CD14-positive monocyte (primary cell): ENCODE measurements around the gene CXXC5. TPM values are rescaled to one million over a fixed set of nuclear protein-coding genes. Genes with fewer than 3 reads are reported as not detected.
A peak's percentile ranks its signal among the peaks of the same experiment; 100 is the strongest.
"Not testable (repeated sequence)": the region's sequence is repeated elsewhere in the genome, so short reads cannot be mapped to it uniquely, and the experiment has no call there.

Source experiments
- DNase-seq, 3 donors: peaks; one replicate each; pipeline ENCODE4 v3.0.0-alpha.2; 2011 to 2022
- H2AFZ ChIP-seq: 2 replicates; pipeline ENCODE4 v1.6.0; 2012; ENCODE audit warnings: mild to moderate bottlenecking, low read depth, low read length, inconsistent platforms; ENCODE audit not compliant: insufficient read depth, poor library complexity, severe bottlenecking
- H3K27ac ChIP-seq, 2 donors: 1 replicate in 1 of 2; 2 replicates in 1 of 2; pipeline ENCODE4 v1.5.1; 2012 to 2013; ENCODE audit warnings: low read length in 2 of 2, control low read depth in 1 of 2, inconsistent platforms in 1 of 2, low read depth in 1 of 2, mild to moderate bottlenecking in 1 of 2
- H3K27me3 ChIP-seq, 2 donors: one replicate each; pipeline versions ENCODE4 v1.6.0 to v1.6.1; 2011 to 2013; ENCODE audit warnings: low read length in 2 of 2; ENCODE audit not compliant: control insufficient read depth in 2 of 2, insufficient read depth in 2 of 2
- H3K36me3 ChIP-seq, 2 donors: replicated peaks in 1 of 2; 1 replicate in 1 of 2; 2 replicates in 1 of 2; pipeline versions ENCODE4 v1.5.1 to v1.6.1; 2012 to 2013; ENCODE audit warnings: low read length in 2 of 2, control low read depth in 1 of 2, inconsistent platforms in 1 of 2, mild to moderate bottlenecking in 1 of 2; ENCODE audit not compliant: insufficient read depth in 2 of 2, control insufficient read depth in 1 of 2
- H3K4me1 ChIP-seq, 2 donors: 1 replicate in 1 of 2; 2 replicates in 1 of 2; pipeline versions ENCODE4 v1.5.1 to v1.6.1; 2012 to 2013; ENCODE audit warnings: low read length in 2 of 2, control low read depth in 1 of 2, inconsistent platforms in 1 of 2, mild to moderate bottlenecking in 1 of 2, moderate library complexity in 1 of 2; ENCODE audit not compliant: insufficient read depth in 2 of 2, control insufficient read depth in 1 of 2
- H3K4me2 ChIP-seq: replicated peaks from 2 replicates; pipeline ENCODE3; 2012; ENCODE audit warnings: low read length, moderate library complexity, mild to moderate bottlenecking; ENCODE audit not compliant: poor library complexity, severe bottlenecking; ENCODE audit errors: extremely low read depth
- H3K4me3 ChIP-seq, 3 experiments: fragments of 200-600 bp in 1 of 3; sonication (generic) in 1 of 3; replicated peaks in 1 of 3; 1 replicate in 2 of 3; 2 replicates in 1 of 3; pipeline ENCODE4 v1.5.1; 2011 to 2013; ENCODE audit warnings: low read length in 3 of 3, mild to moderate bottlenecking in 3 of 3, control low read depth in 2 of 3, low read depth in 2 of 3, inconsistent platforms in 1 of 3, moderate library complexity in 1 of 3
- H3K79me2 ChIP-seq: 2 replicates; pipeline ENCODE4 v1.6.0; 2012; ENCODE audit warnings: mild to moderate bottlenecking, control low read depth, inconsistent platforms, low read length, moderate library complexity; ENCODE audit not compliant: insufficient read depth
- H3K9ac ChIP-seq: 2 replicates; pipeline ENCODE4 v1.6.0; 2017; ENCODE audit warnings: low read length, mild to moderate bottlenecking; ENCODE audit not compliant: insufficient read depth, poor library complexity, severe bottlenecking
- H3K9me3 ChIP-seq, 2 donors: replicated peaks in 1 of 2; 1 replicate in 1 of 2; 2 replicates in 1 of 2; pipeline versions ENCODE4 v1.5.1 to v1.6.1; 2012 to 2013; ENCODE audit warnings: low read length in 2 of 2, control low read depth in 1 of 2; ENCODE audit not compliant: control insufficient read depth in 1 of 2, insufficient read depth in 1 of 2
- H4K20me1 ChIP-seq: 2 replicates; pipeline ENCODE4 v1.6.0; 2012; ENCODE audit warnings: mild to moderate bottlenecking, low read length, control low read depth, moderate library complexity; ENCODE audit not compliant: insufficient read depth
- H3K27ac Mint-ChIP-seq, 7 donors: one replicate each; pipeline ENCODE4 v1.8.0; 2020; ENCODE audit warnings: mild to moderate bottlenecking in 7 of 7, mixed read lengths in 7 of 7, moderate library complexity in 6 of 7, inconsistent platforms in 2 of 7
- H3K27me3 Mint-ChIP-seq, 3 donors: one replicate each; pipeline ENCODE4 v1.8.0; 2021 to 2022; ENCODE audit warnings: low read depth in 3 of 3, mild to moderate bottlenecking in 3 of 3, mixed read lengths in 3 of 3, moderate library complexity in 3 of 3, inconsistent platforms in 1 of 3
- H3K36me3 Mint-ChIP-seq, 2 donors: one replicate each; pipeline ENCODE4 v1.8.0; 2020; ENCODE audit warnings: mixed read lengths in 2 of 2, inconsistent platforms in 1 of 2, mild to moderate bottlenecking in 1 of 2
- H3K4me1 Mint-ChIP-seq: one replicate; pipeline ENCODE4 v1.8.0; 2020; ENCODE audit warnings: mild to moderate bottlenecking, mixed read lengths
- H3K4me3 Mint-ChIP-seq, 2 donors: one replicate each; pipeline ENCODE4 v1.8.0; 2020; ENCODE audit warnings: mild to moderate bottlenecking in 2 of 2, mixed read lengths in 2 of 2, moderate library complexity in 1 of 2
- H3K9me3 Mint-ChIP-seq, 7 donors: one replicate each; pipeline ENCODE4 v1.8.0; 2020 to 2022; ENCODE audit warnings: mixed read lengths in 7 of 7, mild to moderate bottlenecking in 6 of 7, moderate library complexity in 6 of 7, inconsistent platforms in 2 of 7
- CTCF ChIP-seq: fragments of 200-600 bp; IDR thresholded peaks from one replicate; pipeline ENCODE4 v1.8.0; 2022; ENCODE audit warnings: antibody characterized with exemption, mild to moderate bottlenecking
- WGBS: methylation state at CpG from one replicate; pipeline ENCODE4 v1.1.5; 2013; ENCODE audit warnings: missing lambda C conversion rate; ENCODE audit not compliant: insufficient coverage; 5-methylcytosine and 5-hydroxymethylcytosine counted together
- intact Hi-C, 2 donors: fragments of 100-400 bp; cut with micrococcal nuclease; formaldehyde crosslinking; loops; one replicate each; pipeline versions ENCODE4 v1.15.0 to v1.15.1; 2023
- polyA plus RNA-seq, 3 donors: library from polyadenylated mRNA; depleted of rRNA in 1 of 3; unstranded in 2 of 3; stranded (reverse) in 1 of 3; fragments of 300-500 nt in 2 of 3; fragments of >200 nt in 1 of 3; fragmentation: Illumina TruSeq in 2 of 3; gene quantifications; 1 replicate in 2 of 3; 2 replicates in 1 of 3; pipeline ENCODE4 v1.2.3, GENCODE V29; 2012 to 2021

The CXXC5 gene
- polyA plus RNA-seq, 3 donors: 22.4 to 37.2 (median 33.7) TPM

GRCh38 chr5:139619861-139620260 is 28.3 kb upstream of the CXXC5 start:
- WGBS: no CpG with 5 or more reads among the region's 5 CpGs
- H3K4me1 Mint-ChIP-seq: no peaks in the 10 kb centered on the region
- H3K27ac Mint-ChIP-seq: peak overlapping the region in 1 of 7 donors; percentile 30

GRCh38 chr5:139625398-139625797 is 22.8 kb upstream of the CXXC5 start:
- peaks cover 68 to 87% of the 10 kb centered on the region in 2 donors for H3K36me3 ChIP-seq
- H3K9ac ChIP-seq, H3K9me3 ChIP-seq, H3K4me3 ChIP-seq, intact Hi-C loops, H3K4me2 ChIP-seq, H3K9me3 Mint-ChIP-seq, H4K20me1 ChIP-seq, H3K27me3 Mint-ChIP-seq, H3K4me1 ChIP-seq, DNase-seq, H3K4me1 Mint-ChIP-seq, H3K79me2 ChIP-seq, H3K27ac ChIP-seq, H2AFZ ChIP-seq, H3K27me3 ChIP-seq, H3K4me3 Mint-ChIP-seq: not testable (repeated sequence)
- WGBS: 92% methylated on average over 4 of the region's 5 CpGs
- peak overlapping the region in 2 of 7 donors; percentile 8 to 51 for H3K27ac Mint-ChIP-seq
- peaks cover 70 to 92% of the 10 kb centered on the region in 2 donors for H3K36me3 Mint-ChIP-seq

More at GRCh38 chr5:139619861-139620260, 28.3 kb upstream of the CXXC5 start:
- no peak for DNase-seq
- no peak overlapping the region for H3K9ac ChIP-seq
- no peak overlapping the region for H3K4me3 ChIP-seq
- H3K4me2 ChIP-seq: no peak overlapping the region
- H4K20me1 ChIP-seq: peaks cover 9% of the 10 kb centered on the region
- intact Hi-C loops: no loop called here
- Mint-ChIP-seq H3K9me3 (no peaks in the 10 kb centered on the region), H3K27me3 (no peaks in the 10 kb centered on the region), H3K36me3 (peaks cover 58 to 85% of the 10 kb centered on the region in 2 donors), H3K4me3 (no peak overlapping the region)
- no peaks in the 10 kb centered on the region for H3K9me3 ChIP-seq
- no peak for TF ChIP-seq CTCF
- no peaks in the 10 kb centered on the region for H3K27me3 ChIP-seq
- peaks cover 54 to 88% of the 10 kb centered on the region in 2 donors for H3K36me3 ChIP-seq
- H3K27ac ChIP-seq: no peak overlapping the region
- no peak overlapping the region for H2AFZ ChIP-seq
- H3K79me2 ChIP-seq: no peaks in the 10 kb centered on the region
- H3K4me1 ChIP-seq: no peaks in the 10 kb centered on the region
